Measurements from ENCODE around the gene PATJ.
"Not testable (repeated sequence)": the region's sequence is repeated elsewhere in the genome, so short reads cannot be mapped to it uniquely, and the experiment has no call there.

Gene PATJ

GRCh38 chr1:62178372-62178771 is 436.1 kb downstream of the PATJ start:
- no peak for DNase-seq (ENCODE audit: low read depth)

DNA sequence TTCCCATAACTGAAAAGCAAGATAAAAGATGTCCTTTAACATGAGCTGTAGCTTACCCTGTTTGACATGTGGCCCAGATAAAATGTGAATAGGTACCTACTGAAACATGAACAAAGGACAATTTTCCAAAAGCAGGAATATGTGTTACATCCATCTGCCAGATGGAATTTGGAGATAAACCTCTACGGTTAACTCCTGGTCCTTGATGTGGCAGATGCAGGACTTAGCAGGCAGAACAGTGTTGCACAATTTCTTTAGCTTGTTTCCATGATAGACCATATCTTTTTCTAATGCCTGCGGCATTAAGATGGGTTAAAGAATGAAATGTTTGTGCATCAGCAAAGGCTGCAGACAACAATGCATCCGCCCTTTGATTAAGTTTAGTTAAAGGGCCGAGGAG is 437.8 kb downstream of the PATJ start:
- DNase-seq (ENCODE audit: low read depth): not testable (repeated sequence)

DNA sequence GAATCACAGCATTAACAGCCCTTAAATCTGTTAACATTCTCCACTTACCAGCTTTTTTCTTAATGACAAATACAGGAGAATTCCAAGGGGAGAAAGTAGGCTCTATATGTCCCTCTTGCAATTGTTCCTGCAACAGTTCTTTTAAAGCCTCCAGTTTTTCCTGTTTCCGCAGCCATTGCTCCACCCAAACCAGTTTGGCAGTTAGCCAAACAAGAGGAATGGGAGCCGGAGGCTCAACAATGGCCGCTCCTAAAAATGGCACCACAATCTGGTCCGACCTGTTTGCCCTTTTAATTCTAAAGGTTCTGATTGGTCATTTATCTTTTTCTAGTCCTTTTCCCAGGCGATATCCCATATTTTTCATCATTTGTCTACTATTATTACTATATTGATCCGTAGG is 438.4 kb downstream of the PATJ start:
- no peak for DNase-seq (ENCODE audit: low read depth)

DNA sequence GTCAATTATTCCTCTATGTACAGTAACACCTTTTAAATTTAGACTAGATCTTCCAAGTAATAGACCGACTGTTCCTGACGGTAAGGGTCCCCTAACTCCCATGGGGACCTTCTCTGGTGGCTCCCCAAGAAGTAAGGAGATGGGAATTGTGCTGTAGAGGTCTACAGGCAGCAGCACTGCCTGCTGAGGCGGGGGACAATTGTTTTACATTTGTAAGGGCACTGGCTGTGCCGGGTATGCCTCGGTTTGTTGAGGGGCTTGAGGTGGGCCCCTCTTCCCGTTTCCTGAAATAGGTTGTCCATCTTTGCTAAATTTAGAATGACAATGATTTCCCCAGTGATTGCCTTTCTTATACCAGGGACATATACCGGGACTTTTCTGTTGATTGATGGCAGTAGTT is 439.3 kb downstream of the PATJ start:
- DNase-seq (ENCODE audit: low read depth): no peak

DNA sequence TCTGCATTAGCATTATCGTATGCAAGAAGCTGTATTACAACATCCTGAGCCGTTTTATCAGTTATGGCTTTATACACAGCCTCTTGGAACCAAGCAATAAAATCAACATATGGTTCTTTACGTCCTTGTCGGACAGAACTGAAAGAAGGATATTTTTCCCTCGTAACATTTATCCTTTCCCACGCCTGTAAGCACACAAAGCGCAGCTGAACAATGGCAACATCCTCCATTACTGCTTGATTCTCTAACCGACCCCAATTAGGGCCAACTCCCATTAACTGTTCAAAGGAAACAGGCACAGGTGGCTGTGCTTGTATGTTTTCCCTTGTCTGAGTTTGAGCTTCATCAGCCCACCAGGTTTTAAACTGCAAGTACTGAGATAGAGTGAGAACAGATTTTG is 439.9 kb downstream of the PATJ start:
- not testable (repeated sequence) for DNase-seq (ENCODE audit: low read depth)

DNA sequence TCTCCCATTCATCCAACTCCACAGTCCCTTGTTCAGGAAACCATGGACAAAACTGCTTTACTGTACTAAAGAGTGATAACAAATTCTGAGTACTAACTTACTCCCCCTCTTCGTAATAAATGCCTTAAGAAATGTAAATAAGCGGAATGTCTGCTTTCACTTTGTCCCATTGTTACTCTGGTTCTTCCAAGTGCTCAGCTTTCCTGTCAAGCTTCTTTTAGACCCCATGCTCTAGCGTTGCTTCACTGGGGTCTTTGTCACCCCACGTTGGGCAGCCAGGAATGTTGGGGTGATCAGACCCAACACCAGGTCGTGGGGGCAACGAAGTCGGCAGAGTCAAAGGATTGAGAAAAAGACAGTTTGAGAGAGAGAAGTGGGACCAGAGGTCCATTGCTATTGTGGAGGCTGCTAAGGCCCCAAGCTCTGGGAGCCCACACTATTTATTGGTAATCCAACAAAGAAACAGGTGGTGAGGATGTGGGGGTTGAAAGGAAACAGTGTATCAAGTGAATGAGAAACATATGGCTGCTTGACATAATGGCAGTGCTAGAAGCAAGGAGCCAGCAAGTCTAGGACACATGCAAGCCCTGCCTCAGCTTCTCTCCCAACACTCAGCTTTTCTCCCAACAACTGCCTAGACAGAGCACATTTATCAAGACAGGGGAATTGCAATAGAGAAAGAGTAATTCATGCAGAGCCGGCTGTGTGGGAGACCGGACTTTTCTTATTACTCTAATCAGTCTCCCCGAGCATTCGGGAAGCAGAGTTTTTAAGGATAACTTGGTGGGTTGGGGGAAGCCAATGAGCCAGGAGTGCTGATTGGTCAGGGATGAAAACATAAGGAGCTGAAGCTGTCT is 441.1 kb downstream of the PATJ start:
- not testable (repeated sequence) for DNase-seq (ENCODE audit: low read depth)

- no peak for DNase-seq (ENCODE audit: low read depth)
Observed at GRCh38 chr1:62184336-62184735, 442.1 kb downstream of the PATJ start.

- DNase-seq (ENCODE audit: low read depth): not testable (repeated sequence)
Observed at GRCh38 chr1:62185233-62185632, 443.0 kb downstream of the PATJ start.

DNA sequence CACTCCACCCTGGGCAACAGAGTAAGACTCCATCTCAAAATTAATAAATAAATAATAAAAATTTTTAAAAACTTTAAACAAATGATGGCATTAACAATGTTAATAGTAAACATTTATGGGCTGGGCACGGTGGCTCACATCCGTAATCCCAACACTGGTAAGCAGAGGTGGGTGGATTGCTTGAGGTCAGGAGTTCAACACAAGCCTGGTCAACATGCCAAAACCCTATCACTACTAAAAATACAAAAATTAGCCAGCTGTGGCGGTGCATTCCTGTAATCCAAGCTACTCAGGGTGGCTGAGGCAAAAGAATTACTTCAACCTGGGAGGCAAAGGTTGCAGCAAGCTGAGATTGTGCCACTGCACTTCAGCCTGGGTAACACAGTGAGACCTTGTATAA is 443.4 kb downstream of the PATJ start:
- no peak for DNase-seq (ENCODE audit: low read depth)

DNA sequence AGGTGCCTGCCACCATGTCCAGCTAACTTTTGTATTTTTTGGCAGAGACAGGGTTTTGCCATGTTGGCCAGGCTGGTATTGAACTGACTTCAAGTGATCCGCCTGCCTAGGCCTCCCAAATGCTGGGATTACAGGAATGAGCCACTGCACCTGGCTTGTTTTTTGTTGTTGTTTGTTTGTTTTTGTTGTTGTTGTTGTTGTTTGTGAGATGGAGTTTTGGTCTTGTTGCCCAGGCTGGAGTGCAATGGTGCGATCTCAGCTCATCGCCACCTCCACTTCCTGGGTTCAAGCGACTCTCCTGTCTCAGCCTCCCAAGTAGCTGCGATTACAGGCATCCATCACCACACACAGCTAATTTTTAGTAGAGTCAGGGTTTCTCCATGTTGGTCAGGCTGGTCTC is 445.3 kb downstream of the PATJ start:
- no peak for DNase-seq (ENCODE audit: low read depth)

DNA sequence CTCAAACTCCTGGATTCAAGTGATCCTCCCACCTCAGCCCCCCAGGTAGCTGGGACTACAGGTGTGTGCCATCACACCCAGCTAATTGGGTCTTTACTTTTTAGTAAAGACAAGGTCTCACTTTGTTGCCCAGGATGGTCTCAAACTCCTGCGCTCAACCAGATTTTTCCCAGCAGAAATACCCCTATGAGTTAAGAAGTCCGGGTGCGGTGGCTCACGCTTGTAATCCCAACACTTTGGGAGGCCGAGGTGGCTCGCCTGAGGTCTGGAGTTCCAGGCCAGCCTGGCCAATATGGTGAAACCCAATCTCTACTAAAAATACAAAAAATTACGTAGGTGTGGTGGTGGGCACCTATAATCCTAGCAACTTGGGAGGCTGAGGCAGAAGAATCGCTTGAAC is 445.8 kb downstream of the PATJ start:
- no peak for DNase-seq (ENCODE audit: low read depth)

DNA sequence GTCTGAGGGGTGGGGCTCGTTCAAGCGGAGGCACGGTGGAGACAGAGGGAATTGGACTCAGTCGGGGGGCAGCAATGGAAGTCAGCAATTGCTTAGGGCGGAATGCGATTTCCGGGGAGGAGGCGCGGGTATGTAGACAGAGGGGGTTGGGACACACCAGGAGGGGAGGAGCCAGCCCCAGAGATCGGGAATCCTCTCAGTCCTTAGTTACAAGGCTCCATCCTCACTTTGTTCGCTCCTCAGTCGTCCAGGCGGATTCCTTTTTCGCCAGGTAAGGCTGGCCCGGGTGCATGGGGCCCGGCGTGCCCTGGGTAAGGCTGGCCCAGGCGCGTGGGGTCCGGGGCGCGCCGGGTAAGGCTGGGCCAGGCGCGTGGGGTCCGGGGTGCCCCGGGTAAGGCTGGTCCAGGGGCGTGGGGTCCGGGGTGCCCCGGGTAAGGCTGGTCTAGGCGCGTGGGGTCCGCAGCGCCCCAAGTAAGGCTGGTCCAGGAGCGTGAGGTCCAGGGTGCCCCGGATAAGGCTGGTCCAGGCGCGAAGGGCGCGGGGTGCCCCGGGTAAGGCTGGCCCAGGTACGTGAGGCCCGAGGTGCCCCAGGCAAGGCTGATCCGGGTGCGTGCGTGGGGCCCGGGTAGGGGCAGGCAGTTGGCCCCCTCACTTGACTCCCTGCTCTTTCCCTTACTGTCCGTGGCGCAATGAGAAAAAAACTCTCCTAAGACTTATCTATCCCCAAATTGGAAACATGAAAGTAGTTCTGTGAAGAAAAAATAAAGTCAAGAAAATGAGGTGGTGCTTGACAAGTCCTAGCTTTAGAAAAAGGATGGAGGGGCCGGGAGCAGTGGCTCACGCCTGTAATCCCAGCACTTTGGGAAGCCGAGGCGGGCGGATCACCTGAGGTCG is 452.6 kb downstream of the PATJ start, which contains the start of gene L1TD1:
Gene L1TD1, plus strand, starts transcription at position 199 of the 894 bp plus-strand sequence. CDS start 11,780 bp downstream, outside the sequence.
- no peak for DNase-seq (ENCODE audit: low read depth)

DNA sequence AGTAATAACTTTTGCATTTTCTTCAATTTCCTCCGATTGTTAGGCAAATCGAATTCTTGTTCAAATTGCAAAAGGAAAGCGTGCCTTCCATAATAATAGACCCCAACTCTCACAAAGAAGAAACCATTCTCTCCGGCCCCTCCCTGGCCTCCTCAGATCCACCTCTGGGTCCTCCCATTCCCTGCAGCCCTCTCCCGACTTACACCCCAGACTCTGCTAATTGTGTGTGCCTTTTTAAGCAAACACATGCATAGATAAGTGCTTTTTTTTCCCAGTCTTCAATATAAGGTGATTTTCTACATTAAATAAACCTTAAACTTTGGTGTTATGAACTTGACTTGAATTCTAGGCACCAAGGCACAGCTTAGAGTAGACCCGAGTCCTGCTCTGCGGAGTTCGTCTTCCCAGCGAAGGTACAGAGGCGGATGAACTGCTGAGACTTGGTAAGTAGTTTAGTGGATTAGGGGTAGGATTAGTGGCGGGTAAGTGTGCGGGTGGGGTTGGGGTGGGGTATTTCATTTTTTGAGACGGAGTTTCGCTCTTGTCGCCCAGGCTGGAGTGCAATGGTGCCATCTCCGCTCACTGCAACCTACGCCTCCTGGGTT is 453.9 kb downstream of the PATJ start:
- no peak for DNase-seq (ENCODE audit: low read depth)

- no peak for DNase-seq (ENCODE audit: low read depth)
Observed at GRCh38 chr1:62198069-62198780, 455.9 kb downstream of the PATJ start.

GRCh38 chr1:62198781-62199125 is 456.5 kb downstream of the PATJ start:
- DNase-seq (ENCODE audit: low read depth): no peak

DNA sequence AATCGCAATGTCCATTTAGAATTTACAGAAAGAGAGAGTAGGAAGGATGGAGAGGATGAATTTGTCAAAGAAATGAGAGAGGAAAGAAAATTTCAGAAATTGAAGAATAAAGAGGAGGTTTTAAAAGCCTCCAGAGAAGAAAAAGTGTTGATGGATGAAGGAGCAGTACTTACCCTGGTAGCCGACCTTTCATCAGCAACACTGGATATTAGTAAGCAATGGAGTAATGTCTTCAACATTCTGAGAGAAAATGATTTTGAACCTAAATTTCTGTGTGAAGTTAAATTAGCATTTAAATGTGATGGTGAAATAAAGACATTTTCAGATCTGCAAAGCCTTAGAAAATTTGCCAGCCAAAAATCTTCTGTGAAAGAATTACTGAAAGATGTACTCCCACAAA is 464.9 kb downstream of the PATJ start:
- DNase-seq (ENCODE audit: low read depth): no peak

DNA sequence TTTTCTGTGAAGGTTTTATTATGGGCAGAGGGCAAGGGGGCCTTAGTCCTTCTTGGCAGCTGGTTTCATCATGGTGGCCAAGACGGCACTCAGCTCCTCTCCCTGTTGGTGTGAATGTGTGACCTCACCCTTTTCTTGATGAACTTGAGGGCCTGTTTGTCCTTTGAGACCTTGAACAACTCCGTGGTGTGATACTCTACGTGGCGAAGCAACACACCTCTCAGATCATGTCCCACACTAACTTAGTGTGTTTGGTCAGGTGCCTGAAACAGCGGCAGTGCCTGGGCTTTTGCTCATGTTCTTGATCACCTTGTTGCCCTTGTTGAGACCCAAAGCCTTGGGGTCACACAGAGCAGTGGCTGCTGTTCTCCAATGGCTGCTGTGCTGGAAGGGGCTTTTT is 465.8 kb downstream of the PATJ start:
- DNase-seq (ENCODE audit: low read depth): no peak

DNA sequence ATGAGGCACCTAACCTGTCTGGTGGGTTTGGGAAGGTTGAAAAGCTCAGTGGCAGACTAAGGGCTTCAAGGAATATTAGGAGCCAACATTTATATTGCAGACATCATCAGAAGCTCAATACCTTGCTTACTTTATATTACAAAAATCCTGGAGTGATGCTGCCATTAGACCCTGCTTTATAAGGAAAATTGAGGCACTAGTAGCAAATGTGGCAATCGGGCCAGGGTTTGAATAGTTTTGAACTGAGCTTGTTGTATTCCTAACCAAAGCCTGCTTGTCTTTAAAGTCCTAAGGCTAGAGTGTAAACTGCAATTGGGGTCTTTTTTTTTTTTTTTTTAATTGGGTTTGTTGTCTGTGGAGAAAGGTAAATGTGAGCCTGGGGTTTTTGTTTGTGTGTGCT is 466.7 kb downstream of the PATJ start:
- no peak for DNase-seq (ENCODE audit: low read depth)

DNA sequence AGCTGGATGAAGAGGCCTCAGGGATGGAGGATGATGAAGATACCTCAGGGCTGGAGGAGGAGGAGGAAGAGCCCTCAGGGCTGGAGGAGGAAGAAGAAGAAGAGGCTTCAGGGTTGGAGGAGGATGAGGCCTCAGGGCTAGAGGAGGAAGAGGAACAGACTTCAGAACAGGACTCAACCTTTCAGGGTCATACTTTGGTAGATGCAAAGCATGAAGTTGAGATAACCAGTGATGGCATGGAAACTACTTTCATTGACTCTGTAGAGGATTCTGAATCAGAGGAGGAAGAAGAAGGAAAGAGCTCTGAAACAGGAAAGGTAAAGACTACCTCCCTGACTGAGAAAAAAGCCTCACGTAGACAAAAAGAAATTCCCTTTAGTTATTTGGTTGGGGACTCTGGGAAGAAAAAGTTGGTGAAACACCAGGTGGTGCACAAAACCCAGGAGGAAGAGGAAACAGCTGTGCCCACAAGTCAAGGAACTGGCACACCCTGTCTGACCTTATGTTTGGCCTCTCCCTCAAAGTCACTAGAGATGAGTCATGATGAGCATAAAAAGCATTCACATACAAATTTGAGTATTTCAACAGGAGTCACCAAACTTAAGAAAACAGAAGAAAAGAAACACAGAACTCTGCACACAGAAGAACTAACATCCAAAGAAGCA is 467.8 kb downstream of the PATJ start:
- no peak for DNase-seq (ENCODE audit: low read depth)

- DNase-seq (ENCODE audit: low read depth): no peak
Observed at GRCh38 chr1:62210960-62211359, 468.7 kb downstream of the PATJ start.

GRCh38 chr1:62212411-62212810 is 470.1 kb downstream of the PATJ start:
- no peak for DNase-seq (ENCODE audit: low read depth)

Measured in stimulated activated CD4-positive, alpha-beta T cell treated with anti-CD3 and anti-CD28 coated beads, Interleukin-2, amount 100 ng/mL, for 4 hours (primary cell).